HL-60 (cell line): ENCODE data around the gene MVK.

Experiments
- GABPA ChIP-seq: IDR thresholded peaks from 2 replicates; pipeline ENCODE4 v1.6.1; 2012; ENCODE audit warnings: low read depth
- POLR2AphosphoS5 ChIP-seq: IDR thresholded peaks from 2 replicates; pipeline ENCODE4 v1.6.1; 2012; ENCODE audit warnings: low read depth
- SPI1 ChIP-seq: IDR thresholded peaks from 2 replicates; pipeline ENCODE4 v1.6.1; 2012; ENCODE audit warnings: low read depth, mild to moderate bottlenecking, borderline replicate concordance
- TF ChIP-seq, protein P1 (sequence below): IDR thresholded peaks from 2 replicates; pipeline ENCODE4 v1.6.1; 2012; ENCODE audit warnings: low read depth; ENCODE audit not compliant: insufficient replicate concordance
- TF ChIP-seq, protein P2 (sequence below): IDR thresholded peaks from one replicate; pipeline ENCODE4 v1.5.1; 2011; ENCODE audit warnings: low read length, control low read depth, inconsistent platforms; ENCODE audit not compliant: insufficient read depth

DNA sequence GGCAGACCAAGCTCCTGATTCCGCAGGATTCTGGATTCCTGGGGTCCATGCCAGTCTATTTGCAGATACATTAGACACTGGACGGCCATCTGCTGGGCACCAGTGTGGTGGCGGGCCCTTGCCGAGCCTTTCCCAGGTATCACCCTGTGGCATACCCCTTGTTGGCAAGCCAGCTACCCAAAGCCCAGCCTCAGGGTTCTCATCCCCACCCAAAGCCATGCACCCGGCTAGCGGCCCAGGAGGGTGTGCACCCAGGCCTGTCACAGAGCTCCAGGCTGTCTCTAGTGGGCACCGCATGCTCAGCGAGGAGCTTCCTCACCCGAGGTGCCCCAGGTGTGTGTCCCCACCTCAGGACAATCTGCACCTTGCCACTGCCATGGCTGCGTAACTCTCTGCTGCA lies 14.0 kb upstream of the MVK start:
- TF ChIP-seq, protein P1, sequence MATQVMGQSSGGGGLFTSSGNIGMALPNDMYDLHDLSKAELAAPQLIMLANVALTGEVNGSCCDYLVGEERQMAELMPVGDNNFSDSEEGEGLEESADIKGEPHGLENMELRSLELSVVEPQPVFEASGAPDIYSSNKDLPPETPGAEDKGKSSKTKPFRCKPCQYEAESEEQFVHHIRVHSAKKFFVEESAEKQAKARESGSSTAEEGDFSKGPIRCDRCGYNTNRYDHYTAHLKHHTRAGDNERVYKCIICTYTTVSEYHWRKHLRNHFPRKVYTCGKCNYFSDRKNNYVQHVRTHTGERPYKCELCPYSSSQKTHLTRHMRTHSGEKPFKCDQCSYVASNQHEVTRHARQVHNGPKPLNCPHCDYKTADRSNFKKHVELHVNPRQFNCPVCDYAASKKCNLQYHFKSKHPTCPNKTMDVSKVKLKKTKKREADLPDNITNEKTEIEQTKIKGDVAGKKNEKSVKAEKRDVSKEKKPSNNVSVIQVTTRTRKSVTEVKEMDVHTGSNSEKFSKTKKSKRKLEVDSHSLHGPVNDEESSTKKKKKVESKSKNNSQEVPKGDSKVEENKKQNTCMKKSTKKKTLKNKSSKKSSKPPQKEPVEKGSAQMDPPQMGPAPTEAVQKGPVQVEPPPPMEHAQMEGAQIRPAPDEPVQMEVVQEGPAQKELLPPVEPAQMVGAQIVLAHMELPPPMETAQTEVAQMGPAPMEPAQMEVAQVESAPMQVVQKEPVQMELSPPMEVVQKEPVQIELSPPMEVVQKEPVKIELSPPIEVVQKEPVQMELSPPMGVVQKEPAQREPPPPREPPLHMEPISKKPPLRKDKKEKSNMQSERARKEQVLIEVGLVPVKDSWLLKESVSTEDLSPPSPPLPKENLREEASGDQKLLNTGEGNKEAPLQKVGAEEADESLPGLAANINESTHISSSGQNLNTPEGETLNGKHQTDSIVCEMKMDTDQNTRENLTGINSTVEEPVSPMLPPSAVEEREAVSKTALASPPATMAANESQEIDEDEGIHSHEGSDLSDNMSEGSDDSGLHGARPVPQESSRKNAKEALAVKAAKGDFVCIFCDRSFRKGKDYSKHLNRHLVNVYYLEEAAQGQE: no peak
- TF ChIP-seq, protein P2, sequence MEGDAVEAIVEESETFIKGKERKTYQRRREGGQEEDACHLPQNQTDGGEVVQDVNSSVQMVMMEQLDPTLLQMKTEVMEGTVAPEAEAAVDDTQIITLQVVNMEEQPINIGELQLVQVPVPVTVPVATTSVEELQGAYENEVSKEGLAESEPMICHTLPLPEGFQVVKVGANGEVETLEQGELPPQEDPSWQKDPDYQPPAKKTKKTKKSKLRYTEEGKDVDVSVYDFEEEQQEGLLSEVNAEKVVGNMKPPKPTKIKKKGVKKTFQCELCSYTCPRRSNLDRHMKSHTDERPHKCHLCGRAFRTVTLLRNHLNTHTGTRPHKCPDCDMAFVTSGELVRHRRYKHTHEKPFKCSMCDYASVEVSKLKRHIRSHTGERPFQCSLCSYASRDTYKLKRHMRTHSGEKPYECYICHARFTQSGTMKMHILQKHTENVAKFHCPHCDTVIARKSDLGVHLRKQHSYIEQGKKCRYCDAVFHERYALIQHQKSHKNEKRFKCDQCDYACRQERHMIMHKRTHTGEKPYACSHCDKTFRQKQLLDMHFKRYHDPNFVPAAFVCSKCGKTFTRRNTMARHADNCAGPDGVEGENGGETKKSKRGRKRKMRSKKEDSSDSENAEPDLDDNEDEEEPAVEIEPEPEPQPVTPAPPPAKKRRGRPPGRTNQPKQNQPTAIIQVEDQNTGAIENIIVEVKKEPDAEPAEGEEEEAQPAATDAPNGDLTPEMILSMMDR: no peak
- TF ChIP-seq GABPA: no peak
- no peak for TF ChIP-seq POLR2AphosphoS5
- no peak for TF ChIP-seq SPI1
